HG03159 (cell line): Measurements from ENCODE around the gene PIPOX.

Source experiments
- ATAC-seq: cut with Tn5 transposase; IDR thresholded peaks from one replicate; pipeline ENCODE4 v1.9.1; 2021; ENCODE audit warnings: mild to moderate bottlenecking, moderate library complexity; ENCODE audit not compliant: unreplicated experiment

Gene PIPOX

DNA sequence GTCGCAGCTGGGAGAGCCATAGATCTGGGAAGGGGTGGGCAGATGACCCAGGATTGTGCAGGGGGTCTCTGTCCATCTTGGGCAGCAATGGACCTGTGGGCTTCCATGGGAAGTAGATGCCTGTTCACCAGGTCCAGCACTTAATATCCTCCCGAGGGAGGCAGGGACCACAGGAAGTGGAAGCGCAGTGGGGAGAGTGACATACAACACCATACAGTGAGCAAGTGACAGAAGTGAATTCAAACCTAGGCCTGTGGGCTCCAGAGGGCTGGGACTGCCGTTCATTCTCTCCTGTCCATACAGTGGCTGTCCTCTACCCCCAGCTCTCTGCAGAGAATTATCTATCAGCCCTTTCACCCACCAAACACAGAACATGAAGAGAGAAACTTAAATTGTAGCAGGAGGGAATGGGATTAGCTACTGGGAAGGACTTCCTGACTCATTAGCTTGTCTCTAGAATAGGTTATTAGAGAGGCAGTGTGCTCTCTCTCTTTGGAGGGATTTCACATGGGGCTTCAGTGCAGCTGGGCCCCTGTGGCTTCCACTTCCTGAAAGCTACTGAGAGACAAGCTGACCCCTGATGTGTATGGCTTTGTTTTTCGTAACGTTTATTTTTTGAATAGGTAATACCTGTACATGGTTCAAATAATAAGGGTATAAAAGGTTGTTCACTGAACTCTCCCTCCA lies 24.0 kb upstream of the PIPOX start:
- no peak for ATAC-seq

DNA sequence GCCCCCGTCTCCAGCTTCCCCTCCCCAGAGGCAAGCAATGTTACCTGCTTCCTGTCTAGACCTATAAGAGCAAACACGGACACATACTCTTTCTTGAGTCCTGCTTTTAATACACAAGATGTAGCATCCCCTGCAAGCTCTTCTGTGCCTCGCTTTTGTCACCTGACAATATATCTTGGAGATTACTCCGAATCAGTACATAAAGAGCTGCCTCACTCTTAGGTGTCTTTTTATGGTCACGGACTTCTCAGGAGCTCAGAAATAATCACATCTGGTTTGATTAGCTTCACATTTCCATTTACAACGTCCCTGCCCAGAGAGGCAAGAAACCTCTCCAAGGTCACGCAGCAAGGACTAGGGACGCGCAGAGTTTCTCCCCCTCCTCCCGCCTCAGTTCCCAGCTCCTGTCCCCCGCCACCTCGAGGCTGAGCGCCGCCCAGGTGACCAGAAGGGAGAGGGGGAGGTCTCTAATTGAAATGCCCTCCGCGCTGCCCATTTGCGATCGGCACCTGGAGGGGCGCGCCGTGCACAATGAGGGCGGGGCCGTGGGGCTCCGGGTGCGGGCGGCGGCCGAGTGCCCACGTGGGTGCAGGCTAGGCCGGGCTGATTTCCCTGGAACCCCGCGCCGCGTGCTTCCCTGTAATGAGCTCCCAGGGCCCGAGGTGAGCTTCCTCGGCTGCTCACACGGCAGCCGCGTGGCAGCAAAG lies 23.3 kb upstream of the PIPOX start:
- ATAC-seq = no peak

DNA sequence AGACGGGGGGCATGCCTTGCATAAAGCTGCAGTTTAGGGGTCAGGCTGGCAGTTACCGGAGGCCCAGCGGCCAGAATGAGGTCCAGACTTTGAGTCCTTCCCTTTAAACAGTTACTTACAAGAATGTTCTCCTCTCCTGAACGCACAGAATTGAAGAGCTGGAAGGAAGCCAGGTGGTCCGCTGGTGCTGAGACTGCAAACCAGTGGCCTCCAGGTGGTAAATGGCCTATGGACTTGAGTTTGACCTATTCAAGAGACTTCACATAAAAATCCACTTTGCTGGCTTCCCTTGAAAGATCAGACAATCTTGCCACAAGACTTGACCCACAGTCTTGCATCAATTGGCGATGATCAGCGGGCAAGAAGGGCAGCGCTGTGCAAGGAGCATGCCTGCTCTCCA lies 22.4 kb upstream of the PIPOX start:
- no peak for ATAC-seq

DNA sequence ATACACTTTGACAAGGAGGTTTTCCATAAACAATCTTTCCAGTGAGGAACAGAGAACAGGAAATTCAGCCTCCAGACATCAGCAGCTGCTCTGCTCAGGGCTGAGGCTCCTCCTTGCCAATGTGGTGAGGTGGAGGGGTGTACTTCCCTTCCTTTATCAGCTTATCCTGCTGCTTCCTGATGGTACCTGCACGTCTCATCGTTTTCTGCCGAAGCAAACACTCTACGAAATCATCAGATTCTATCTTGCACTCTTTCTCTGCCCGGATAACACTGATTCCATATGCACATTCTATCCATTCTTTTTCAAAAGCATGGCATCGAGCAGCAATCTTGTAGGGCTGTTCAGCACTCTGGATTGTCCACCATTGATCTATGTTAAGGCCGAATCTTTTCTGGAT lies 21.7 kb upstream of the PIPOX start:
- ATAC-seq = no peak

DNA sequence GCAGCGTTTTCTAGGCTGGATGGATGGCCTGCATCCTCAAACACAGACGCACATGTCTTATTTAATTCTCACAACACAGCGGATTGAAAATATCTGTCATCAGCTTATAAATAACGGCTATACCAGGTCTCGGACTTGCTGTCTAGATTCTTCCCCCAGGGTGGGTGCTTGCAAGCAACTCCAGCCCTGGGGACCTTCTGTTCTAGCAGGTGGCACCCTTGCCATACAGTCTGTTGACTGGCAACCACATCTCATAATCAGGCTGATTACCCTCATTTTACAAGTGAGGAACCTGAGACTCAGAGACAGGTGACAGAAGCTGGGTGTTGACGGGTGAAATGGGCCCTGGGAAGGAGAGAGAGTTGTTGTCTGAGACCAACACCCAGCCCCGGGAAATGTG lies 20.9 kb upstream of the PIPOX start:
- ATAC-seq = no peak

DNA sequence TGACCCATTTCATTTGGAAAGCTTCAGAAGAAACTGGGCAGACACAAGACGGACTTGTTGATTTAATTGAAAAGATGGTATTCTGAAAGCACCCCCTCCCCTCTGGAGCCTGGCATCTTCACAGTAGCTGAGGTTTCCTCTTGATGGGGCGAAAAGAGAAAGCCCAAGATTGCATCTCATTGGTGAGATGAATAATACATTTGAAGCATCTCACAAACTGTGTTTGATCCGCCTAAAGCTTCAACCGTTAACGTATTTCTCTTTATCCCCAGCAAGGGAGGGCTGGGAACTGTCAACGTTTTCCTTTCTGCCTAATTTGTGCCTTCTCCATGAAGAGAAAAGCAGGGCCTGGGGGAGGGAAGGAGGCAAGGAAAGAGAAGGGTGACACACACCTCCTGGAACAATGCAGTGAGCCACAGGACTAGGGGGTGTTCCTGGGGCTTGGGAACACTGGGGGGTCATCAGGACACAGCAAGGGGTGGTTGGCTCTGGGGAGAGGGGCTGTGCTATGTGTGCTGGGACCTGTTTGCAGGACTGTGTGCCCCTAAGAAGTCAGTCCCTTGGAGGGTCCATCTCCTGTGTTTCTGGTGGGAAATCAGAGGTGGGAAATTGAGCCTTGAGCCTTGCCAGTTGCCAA lies 18.5 kb upstream of the PIPOX start:
- ATAC-seq = no peak

DNA sequence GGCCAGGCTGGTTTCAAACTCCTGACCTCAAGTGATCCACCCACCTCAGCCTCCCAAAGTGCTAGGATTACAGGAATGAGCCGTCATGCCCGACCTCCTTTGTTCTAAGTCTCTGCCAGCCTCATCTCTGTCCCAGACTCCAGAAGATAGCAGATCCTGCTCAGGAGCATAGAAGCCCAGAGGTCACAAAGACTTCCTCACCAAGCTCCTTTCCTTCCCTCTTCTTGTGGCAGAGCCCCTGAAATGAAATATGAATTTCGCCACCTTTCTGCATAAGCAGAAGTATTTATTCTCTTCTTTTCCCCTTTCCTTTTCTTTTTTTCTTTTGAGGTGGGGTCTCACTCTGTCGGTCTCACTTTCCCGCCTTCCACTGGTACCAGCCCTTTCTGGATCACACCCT lies 11.5 kb upstream of the PIPOX start:
- ATAC-seq = no peak

DNA sequence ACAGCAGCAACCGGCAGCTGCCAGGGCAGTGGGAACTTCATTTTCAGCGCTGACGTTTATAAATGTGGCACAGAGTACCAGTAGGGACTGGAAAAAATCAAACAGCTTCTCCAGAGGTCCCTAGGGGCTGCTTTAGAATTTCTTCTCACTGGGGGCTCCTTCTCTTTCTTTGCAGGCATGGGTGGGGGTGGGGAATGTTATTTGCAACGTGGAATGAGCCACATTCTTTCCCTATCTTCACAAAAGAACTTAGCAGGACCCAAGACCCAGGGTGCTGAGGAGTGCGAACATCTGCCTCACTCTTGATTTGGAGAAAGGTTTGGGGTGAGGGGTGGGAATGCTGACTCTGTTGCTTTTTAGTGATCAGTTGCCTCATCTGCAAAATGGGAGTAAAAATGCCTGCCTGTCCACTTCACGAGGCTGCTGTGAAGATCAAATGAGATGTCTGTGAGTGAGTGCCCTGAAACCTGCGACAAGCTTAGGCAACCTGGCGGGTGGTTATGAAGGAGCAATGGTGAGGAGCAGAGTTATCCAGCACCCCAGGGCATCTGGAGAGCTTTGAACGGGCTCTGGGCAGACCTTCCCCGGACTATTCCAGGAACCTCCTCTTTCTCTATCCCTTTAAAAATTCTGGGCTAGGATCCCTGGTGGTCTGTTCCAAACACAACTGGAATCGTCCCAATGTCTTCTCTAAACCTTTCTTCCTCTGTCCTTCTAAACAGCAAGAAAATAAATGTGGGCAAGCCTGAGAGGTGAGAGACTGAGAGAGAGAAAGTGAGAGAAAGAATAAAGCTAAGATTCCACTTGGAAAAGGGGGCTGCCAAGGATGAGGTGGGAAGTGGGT lies 10.7 kb upstream of the PIPOX start:
- no peak for ATAC-seq

DNA sequence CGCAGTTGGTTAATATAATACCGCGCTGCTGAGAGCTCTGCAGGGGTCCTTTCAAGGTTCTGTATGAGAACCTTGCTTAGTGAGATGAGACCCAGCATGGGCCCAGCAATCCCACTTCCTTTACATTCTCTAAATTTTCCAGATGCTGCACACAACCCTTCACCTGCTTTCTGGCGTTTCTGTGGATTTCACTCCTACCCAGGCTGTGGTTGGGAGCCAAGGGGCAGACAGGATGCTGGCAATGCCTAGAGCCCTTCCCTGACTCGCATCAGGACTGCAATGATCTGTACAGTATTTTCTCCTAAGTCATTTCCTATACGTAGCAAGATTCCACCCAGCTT lies 10.1 kb upstream of the PIPOX start:
- ATAC-seq = no peak

DNA sequence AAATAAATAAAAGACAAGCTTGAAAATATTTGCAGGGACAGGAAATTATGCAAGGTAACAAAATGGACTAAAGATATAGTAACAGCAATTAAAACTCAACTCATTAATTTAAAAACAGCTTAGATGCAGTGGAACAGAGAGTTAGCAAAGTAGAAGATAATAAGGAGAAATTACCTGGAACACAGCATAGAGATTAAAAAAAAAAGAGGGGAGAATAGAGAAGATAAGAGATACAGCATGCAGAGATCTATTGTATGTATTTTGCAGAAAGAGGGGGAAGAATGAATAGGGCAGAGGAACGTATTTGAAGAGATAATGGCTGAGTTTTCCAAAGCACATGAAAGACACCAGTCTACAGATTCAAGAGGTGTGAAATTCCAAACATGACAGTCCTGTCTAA lies 8.4 kb upstream of the PIPOX start:
- ATAC-seq = no peak

DNA sequence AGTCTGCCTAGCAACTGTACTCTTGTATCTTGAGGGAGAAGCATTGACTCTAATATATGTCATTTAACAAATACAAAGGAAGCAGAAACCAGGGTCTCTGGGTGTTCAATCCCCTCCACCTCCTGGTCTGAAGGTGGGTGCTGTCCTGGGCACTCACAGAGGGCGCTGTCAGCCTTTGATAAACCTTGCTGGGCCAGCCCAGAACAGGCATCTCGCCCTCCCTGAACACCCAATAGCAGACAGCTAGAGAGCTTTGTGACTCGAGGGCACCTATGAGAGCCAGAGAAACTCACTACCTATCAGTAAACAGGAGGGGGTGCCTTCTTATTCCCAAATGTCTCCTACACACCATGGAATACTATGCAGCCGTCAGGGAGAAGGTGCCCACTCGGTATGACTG lies 6.4 kb upstream of the PIPOX start:
- no peak for ATAC-seq

DNA sequence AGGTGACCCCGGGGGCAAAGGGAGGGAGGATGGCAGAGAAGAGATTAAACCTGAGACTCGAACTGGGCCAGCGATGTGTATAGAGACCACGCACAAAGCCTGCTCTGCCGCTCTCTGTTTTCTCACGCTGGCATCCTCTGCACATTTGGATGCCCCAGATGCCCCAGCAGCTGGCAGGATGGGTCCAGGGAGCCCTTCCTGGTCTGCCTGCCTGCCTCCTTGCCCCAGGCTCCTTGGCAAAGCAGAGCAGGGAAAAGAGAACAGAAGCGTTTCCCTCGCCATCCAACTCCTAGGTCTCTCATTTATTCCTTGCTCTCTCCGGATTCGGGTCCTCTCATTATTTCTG lies 5.2 kb upstream of the PIPOX start:
- no peak for ATAC-seq

DNA sequence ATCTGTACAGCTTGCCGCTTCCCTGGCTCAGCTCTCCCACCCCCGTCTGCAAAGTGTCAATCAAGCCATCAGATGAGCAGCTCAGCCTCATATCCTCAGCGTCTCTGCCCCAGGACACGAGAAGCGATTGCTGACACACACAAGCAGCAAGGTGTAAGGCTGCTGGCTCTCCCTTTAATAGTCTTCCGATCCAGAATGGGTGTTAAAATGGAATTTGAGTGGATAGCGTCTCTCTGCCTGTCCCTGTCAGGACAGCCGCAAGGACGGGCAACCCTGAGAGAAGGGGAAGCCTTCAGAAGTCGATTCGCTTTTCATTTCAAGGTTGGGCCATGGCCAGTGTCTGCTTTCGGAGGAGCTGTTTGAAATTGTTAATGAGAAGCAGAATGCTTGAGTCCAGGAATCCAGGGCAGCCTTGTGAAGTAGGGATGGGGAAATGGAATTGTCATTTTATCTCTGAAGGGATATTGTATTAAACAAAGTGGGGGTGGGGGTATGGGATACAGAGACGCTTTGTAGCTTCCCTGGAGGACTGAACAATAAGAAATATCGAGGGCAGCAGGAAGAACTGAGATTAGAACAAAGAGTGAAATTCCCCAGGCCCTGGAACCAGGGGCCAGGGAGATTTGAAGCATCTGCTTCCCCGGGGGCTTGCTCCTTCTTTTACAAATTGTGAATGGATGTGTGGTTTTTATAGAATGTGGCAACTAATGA lies 4.7 kb upstream of the PIPOX start:
- ATAC-seq = no peak

DNA sequence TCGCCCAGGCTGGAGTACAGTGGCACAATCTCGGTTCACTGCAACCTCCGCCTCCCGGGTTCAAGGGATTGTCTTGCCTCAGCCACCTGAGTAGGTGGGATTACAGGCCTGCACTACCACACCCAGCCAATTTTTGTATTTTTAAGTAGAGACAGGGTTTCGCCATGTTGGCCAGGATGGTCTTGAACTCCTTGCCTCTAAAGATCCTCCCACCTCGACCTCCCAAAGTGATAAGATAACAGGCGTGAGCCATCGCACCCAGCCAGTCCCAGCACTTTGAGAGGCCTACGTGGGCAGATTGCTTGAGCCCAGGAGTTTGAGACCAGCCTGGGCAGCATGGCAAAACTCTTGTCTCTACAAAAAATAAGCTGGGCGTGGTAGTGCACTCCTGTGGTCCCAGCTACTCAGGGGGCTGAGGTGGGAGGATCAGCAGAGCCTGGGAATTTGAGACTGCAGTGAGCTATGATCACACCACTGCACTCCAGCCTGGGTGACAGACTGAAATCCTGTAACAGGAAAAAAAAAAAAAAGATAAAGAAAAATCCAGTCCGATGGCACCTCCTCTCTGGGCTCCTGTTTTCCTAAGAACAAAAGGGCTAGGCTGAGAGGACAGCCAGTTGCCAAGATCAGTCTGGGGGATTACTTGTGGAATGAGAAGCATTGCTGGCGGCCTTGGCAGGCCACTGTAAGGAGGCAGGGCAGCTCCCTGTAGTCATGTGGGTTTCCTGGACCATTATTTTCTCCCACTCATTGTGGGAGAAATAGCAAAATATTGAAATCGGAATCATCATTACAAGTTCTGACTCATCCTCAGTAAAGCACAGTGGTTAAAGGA lies 3.0 kb upstream of the PIPOX start:
- ATAC-seq = no peak

DNA sequence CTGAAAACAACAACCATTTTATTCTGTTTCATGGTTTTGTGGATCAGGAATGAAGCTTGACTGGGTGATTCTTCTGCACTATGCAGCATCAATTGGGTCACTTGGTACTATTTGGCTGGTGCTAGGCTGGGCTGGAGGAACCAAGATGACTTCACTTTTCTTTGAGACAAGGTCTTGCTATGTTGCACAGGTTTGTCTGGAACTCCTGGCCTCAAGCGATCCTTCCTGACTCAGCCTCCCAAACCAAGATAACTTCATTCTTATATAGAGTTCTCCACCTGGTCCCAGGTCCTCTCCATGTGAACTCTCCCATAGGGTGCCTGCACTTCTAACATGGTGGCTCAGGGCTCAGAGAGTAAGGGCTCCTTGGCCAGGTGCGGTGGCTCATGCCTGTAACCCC lies 1.9 kb upstream of the PIPOX start:
- no peak for ATAC-seq

DNA sequence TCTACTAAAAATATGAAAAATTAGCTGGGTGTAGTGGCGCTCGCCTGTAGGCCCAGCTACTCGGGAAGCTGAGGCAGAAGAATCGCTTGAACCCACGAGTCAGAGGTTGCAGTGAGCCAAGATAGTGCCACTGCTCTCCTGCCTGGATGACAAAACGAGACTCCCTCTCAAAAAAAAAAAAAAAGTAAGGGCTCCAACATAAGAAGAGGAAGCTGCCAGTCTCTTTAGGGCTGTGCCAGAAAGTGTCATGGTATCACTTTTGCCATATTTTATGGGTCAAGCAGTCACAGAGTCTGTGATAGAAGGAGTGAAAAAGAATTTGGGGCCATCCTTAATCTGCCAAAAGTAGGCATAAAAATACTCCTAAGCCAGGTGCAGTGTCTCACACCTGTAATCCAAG lies 1.4 kb upstream of the PIPOX start:
- no peak for ATAC-seq

DNA sequence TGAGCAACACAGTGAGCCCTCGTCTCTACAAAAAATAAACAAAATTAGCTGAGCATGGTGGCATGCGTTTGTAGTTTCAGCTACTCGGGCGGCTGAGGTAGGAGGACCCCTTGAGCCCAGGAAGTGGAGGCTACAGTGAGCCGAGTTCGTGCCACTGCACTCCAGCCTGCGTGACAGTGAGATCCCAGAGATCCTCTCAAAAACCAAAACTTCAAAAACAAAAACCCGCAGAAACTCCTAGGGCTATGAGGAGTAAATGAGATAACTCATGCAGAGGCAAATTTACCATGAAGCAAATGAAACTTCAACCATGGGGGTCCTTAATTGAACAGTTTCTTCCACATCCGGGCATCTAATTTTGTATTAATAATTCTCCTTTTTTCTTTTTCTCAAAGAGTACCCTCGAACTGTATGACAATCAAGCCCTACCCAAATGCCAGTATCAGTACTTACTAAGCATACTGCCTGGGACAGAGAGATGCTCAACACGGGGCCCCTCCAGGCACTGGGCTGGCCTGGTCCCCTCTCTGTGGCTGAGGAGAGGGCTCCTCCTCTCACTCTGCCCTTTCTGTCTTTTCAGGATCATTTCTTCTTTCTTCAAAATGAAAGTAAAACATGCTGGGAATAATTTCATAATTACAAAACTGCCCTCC lies 789 bp upstream of the PIPOX start:
- ATAC-seq = no peak

DNA sequence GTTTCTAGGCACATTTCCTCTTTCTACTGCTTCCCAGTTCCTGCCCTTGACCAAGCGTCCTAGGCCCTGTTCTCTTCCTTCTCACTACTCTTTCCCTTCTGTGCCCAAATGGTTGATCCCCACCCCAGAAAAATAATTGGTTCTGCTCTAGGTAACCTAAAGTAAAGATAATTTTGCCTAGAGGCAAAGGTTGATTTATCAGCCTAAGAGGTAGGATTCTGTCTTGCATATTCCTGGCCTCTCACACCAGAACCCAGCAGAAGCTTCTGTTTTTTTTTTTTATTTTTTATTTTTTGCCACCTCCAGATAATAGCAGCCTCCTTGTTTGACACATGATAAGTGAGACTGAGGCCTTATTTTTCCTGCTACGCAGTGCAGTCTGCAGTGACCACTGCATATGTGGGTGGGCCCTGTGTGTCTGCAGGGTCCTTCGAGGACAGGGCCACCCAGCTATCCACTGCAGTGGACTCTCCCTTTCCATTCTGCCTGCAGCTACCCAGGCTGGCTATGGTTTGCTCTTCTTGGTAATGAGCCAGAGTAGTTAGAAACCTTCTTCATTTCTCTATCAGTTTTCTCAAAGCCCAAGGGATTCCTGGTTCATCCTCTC lies 701 bp downstream of the PIPOX start:
- no peak for ATAC-seq

DNA sequence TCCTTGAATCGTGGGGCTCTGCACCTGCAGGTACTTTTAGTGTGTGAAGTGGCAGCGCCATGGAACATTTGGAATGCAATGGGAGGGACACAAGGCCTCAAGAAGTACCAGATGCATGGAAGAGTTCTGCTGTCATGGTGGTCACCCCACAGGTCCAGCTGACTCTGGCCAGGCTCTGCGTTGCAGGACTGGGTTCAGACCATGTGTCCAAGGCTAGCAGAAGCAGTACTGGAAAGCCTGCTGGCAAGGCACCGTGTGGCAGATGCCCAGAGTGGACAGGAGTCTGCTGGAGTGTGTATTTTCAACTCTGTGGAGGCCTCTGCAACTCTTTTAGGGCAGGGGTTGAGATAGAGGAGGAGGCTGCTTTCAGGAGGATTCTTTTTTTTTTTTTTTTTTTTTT lies 2.1 kb downstream of the PIPOX start:
- ATAC-seq = no peak
